Activated naive CD4-positive, alpha-beta T cell (primary cell): ENCODE measurements around the gene KCNJ10.

ENCODE experiments used
- DNase-seq, 4 experiments: peaks; one replicate each; lab custom pipeline; 2025; lab: John Stamatoyannopoulos, UW

Gene KCNJ10

DNA sequence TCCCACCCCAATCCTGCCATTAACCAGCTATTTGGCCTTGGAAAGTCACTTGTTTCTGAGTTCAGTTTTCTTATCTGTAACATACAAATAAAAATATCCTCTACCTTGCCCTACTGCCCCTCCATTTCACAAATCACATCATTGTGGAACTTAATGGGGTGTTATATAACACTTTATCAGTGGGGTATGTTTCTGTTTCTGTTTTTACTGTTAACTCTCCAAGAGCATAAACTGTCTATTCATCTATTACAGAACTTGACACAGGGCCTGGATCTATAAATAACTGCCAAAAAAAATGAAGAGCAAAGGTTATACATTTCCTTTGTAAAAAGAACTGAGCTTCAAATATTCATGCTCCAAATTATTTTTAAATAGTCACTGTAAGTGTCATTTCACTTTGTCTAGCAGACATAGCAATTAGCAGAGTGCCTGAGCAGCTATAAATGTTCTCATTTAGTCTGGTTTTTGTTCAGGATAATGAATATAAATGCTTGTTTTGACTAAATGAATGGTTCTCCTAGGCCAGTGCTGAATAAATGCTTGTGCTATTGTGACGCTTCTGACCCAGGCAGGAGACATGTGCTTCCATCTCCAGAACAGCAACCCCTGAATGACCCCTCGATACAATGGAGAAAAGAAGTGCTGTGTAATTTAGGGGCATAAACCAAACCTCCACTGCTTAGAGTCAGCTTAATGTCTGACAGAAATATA lies 45.6 kb downstream of the KCNJ10 start:
- DNase-seq, result no peak

DNA sequence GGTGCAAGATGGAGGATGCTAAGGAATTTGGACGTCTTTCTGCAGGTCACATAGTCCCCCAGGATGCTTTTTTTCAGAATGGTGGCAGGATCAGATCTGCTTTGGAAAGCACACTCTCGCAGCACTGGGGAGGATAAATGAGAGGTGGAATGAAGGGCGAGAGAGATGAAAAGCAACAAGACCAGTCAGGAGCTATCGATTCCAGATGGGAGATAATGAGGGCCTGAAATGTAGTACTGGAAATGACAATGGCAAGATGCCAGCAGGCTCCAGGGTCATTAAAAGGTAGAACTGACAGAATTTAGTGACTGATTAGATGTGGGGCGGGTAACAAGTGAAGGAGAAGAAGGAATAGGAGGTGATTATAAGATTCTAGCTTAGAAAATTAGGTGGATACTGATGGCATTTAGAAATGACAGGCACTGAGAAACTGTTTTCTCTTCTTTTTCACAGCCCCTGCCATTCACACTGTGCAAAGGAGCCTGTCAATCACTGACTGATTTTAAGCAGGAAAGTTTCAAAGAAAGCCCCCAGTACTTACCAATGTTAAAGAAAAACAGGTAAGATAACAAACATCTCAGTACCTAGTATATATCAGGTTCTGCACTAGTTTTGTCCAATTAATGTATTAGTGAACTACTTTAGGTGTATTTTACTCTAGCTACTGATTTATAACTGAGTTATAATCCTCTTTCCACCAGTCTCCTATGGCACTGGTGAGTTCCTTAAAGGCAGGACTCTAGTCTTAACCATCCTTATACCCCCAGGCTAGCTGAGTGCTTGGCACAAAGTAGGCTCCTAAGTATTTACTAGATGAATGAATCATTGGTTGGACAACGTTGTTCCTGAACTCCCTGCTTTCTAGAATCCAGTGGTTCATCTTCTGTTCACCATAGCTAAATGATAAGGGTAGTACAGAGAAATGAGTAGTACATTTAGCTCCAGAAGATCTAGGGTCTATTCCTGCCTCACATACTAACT lies 47.3 kb downstream of the KCNJ10 start:
- no peak for DNase-seq

DNA sequence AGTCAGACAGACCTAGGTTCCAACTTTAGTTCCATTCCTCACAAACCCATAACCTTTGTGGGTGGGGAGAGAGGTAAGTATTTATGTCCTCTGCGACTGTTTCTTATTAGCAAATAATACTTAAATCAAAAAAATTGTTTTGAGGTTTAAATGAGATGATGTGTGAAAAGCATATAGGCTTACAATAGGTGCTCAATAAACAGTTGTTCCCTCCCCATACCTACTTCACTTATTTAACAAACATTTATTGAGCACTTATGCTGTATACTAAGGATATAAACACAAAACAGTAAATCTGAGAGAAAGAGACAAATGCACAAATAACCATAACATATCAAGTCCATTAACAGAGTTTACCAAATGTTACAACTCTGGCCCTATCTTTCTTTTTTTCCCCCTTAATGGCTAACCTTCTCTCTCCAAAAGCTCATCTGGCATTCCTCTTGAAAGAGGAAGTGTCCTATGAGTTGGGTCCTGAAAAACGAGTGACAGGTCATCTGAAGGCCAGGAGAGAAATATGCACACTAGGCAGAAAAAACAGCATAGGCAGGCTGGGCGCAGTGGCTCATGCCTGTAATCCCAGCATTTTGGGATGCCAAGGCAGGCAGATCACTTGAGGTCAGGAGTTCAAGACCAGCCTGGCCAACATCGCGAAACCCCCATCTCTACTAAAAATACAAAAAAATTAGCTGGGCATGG lies 48.4 kb downstream of the KCNJ10 start:
- DNase-seq, result no peak

DNA sequence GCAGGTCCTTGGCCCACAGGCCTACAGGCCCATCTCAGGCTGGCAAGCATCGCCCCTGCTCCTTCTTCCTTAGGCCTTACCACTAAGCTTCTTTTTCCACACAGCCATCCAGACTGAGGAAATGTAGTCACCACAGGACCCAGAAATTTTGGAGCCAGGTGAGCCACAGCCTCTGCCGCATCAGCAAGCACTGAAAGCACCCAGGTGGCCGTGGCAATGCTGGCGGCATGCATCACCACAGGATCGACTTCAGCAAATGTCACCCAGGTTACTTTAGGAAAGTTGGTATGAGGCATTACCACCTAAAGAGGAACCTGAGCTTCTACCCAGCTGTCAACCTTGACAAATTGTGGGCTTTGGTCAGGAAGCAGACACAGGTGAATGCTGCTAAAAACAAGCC lies 49.8 kb downstream of the KCNJ10 start:
- DNase-seq, result no peak

DNA sequence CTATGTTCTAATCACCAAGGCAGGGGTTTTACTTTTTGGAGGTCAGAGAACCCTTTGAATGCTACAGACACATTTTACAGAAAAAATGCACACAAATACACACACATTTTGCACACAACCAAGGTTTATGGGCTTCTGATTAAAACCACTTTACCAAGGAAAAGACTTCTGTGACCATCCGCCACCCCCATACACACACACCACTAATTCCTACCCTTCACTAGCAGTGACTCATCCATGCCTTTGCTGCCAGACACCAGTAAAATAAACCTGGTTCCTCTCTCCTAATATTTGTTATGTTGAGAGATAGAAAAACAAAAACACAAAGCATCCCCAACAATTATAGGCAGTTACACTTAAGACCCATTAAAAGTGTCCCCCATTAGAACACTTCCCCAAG lies 51.1 kb downstream of the KCNJ10 start:
- no peak for DNase-seq

DNA sequence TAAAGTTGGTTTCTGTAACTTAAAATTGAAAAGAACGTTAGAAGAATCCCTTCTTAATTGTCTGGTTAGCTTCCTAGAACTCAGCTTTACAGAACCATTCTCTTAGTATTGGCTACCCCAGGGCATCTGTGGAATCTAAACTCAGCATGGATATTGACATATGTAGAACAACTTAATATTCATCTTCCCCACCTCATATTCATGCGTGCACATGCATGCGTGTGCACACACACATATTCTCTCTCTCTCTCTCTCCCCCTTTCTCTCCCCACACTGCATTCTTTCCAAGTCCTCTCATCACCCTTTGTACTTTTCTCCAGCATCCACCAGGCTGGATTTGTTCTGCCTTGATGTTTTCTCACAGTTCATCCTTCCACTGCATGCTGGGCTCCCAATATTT lies 51.6 kb downstream of the KCNJ10 start:
- no peak for DNase-seq

DNA sequence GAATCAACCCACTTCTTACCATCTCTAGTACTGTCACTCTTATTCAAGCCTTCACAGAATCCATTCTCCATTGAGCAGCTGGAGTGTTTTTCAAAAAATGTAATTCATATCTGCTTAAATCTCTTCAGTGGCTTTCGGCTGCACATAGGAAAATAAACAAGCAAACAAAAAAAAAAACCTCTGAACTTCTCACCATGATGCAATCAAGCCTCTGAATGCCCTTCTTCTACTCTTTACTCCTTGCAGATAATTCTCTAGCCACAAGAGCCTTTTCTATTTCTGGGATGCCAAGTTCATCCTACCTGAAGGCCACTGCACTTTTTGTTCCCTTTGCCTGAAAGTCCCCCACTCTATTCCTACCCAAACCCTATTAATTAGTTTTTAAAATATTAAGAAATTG lies 52.4 kb downstream of the KCNJ10 start:
- DNase-seq, result no peak

DNA sequence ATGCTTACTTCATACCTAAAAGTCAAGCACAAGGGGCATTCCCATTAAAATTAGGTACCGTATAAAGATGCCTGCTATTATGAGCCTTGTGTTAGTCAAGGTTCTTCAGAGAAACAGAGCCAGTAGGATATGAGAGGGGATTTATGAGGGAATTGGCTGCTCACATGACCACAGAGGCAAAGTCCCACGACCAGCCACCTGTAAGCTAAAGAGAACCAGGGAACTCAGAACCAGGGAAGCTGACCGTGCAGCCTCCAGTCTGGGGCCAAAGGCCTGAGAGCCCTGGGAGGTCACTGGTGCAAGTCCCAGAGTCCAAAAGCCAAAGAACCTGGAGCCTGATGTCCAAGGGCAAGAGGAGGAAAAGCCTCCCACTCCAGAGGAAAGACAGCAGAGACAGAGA lies 58.2 kb downstream of the KCNJ10 start:
- no peak for DNase-seq

DNA sequence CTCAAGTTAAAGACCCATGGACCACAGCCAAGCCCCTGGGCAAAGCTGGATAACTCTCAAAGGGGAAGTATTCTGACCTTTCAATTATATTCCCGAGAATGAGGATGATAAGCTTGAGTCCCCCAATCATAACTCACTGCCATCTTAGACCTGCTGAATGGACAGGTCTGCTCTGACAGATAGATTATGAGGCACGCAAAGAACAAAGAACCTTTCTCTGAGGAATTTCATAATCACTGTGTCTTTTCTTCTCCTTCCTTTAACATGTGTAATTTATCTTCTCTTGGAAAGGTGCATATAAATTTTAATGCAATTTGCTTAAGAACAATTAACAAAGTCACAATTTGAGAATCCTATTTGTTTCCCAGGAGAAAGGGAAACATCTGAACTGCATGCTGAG lies 60.2 kb downstream of the KCNJ10 start:
- DNase-seq, result no peak

DNA sequence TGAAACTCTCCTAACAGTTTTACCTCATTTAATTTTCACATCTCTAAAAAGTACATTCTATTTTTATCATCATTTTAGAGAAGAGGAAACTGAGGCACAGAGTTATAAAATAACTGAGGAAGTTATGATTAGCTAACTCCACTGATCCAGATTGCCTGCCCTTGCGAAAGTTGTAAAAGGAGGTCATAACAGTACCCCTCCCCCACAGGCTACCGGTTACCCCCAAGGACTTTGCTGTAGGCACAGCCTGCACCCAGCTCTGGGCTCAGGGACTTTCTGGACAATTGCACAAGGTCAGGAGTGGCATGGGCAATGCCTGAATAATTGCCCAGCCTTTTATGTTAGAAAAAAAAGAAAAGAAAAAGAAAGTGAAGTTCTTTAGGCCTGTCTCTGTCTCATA lies 60.9 kb downstream of the KCNJ10 start:
- DNase-seq, result no peak

DNA sequence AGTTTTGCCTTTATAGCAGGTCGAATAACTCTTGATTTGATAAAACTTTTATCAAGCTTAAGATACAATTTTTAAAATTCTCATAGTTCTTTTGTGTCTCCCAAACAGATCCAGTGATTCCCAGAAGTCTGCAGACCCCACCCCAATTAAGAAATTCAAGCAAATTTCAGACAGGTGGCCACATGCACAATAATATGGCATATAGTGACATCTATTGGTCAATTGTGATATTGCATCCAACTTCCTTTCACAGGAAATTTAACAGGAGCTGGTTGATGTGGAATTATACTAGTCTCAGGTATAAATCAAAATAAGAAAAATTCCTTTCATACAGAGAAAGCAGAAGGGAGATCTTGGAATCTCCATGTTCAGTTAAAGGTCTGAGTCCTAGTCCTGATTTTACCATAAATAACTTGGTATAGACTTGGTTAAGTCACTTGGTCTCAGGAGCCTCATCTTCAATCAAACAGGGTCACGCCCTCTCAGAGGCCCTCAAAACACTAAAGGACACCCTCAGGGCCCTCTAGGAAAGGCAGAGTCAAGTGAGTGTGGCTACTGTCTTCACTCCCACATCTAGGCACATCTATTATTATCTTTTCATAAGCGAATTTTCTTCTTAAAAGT lies 62.3 kb downstream of the KCNJ10 start:
- no peak for DNase-seq

DNA sequence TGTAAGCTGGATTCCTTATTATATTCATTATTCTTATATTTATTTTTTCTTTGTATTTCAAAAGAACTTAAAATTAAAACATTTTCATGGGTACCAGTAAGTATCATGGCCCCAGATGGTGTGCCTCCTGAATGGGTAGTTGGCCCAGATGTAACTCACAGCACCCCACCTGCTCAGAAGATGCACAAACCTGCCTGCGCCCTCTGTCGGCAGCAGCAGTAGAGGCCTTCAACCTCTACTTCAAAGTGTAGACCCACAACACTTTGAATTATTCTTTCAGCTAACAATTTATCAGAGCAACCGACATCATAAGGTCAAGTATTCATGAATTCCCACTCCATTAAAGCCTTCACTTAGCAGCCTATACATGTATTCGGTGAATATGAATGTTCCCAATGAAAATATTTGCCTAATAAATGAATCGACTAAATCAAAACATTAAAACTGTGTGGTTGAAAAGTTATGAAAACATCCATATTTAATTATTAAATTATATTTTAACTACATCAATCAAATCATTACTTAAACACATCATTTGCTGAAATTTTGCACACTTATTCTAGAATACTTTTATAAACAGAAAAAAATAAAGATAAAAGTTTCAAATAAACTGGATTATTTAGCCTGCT lies 63.5 kb downstream of the KCNJ10 start:
- DNase-seq, result peak; percentile 3 to 65 (median 46)

DNA sequence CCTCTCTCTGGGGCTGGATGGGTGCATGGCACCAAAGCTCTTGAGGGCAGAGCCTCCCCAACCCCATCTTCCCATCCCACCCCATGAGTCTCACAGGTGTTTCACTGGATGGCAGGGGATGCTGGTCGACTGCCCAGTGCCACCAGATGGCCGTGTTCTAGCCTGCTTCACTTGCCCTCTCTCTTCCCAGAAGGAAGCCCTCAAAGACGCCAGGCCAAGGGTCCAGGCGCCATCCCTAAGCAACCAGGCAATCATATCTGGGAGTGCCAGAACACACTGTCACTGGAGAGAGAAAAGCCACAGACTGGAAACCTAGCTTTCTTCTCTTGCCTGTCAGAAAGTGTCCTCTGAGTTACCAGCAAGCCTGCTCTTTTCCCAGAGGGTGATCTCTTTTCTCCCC lies 64.9 kb downstream of the KCNJ10 start:
- DNase-seq, result no peak

DNA sequence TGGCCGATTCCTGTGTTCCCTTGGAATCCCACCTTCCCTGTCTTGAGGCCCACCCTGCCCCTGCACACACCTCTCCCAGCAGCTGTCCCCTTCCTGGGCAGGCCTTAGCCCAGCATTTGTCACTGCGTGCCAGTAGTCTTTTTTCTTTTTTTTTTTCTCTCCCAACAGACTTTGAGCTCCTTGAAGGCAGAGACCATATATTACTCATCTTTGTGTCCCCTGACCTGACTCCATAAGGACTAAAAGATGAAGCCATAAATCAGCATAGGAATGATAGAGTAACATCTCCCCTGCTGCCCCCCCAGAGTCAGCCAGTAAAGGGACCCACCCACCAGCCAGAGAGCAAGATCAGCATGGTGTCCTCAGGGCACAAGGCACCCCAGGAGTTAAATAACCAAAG lies 65.5 kb downstream of the KCNJ10 start:
- no peak for DNase-seq

DNA sequence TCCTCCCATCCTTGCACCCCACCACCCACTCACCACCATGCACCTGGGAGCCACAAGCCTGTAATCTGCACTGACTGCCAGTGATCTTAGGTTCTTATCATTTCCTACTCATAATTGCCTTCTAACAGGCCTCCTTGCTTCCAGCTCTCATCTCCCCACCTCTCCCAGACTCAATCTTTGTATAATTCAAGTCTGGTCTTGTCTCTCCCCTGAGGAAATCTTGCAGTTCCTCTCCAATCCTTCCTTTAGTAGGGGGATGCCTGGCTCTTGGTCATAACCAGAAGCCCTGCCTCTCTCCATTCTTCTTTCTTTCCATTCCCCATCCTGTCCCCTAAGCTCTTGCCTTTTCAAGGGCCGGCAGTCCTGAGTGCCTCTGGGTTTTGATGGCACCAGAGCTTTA lies 66.0 kb downstream of the KCNJ10 start:
- no peak for DNase-seq

DNA sequence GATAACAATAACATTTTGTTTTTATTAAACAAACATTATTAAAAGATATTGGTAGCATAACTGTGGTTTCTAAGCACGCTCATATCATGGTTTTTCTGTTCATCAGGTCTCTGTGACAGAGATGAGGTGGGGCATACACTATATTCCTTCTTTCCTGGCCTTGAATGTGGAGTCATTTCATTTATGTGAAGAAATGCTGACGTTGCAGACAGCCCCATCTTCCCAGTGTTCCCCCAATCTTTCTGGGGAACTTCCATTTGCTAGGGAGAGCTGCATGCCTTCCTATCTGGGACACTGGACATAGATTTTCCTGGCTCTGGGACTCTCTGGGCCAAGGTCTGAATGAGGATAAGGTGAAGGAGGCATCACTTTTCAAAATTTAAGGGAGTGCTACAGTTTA lies 68.5 kb downstream of the KCNJ10 start:
- DNase-seq, result no peak

DNA sequence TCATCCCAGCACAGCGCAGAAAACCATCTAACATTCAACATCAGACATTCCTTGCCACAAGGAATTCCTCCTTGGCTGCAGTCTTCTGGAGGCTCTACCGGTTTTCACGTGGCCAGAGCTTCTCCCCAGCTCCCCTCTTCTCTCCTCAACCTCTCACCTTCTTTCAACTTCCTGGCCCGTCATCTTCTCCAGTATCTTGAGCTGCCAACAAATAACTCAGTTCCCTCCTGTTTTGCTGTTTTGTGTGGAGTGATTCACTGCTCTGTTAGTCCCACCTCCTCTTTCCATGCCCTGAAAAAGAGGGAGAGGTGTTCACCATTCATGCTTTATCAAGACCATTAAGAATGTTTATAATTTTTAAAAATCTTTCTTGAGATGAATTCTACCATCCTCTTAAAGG lies 70.8 kb downstream of the KCNJ10 start:
- DNase-seq, result no peak

DNA sequence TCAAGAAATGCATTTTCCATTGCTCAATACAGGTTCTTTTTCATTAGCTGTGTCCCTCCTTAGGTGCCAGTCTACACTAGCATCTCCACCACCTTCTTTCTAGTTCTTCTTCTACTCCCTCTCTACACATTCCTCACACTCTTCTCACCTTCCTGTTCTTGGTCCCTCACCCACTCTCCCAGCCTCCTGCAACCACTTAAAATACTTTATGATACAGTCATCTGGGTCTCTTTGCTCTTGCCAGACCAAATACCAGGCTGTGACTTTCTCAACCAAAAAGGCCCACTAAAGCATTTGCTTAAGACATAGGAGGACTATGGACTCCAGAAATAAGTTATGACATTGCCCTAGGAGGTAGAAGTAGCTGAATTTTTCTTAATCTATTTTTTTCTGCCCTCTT lies 73.3 kb downstream of the KCNJ10 start:
- no peak for DNase-seq

DNA sequence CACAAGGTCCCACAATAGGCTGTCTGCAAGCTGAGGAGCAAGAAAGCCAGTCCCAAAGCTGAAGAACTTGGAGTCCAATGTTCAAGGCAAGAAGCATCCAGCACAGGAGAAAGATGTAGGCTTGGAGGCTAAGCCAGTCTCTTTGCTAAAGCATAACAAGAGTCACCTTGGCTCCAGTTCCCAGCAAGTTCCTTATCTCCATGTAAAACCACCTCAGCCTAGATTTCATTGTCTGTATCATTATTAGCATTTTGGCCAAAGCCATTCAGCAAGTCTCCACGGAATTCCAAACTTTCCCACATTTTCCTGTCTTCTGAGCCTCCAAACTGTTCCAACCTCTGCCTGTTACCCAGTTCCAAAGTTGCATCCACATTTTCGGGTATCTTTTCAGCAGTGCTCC lies 75.1 kb downstream of the KCNJ10 start:
- no peak for DNase-seq

DNA sequence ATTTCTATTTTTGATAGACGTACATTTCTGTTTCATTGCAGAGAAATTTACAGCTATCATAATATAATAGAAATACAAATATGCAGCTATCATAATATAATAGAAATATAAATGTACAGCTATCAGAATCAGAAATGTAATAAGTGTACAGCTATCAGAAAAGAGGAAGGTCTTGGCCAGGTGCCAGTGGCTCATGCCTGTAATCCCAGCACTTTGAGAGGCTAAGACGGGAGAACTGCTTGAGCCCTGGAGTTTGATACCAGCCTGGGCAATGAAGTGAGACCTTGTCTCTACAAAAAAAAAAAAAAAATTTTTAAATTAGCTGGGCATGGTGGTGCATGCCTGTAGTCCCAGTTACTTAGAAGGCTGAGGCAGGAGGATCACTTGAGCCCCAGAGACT lies 76.0 kb downstream of the KCNJ10 start:
- DNase-seq, result no peak

DNA sequence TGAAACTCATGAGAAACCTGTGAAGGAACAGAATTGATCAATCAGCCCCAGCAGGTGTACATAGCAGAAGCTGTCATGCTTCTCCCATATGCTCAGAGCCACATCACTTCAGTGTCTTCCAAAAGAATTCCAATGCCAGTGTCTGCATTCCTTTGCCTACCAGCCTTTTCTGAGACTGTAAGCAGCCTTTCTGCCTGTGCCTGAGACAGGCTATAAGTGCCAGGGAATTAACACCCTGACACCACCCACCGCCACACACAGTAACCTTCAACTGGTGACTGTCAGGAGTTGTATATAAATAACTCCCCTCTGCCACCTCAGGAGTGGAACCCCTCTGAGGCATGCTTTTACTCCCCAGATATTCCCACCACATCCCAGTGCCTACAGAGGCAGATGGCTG lies 77.8 kb downstream of the KCNJ10 start:
- no peak for DNase-seq

DNA sequence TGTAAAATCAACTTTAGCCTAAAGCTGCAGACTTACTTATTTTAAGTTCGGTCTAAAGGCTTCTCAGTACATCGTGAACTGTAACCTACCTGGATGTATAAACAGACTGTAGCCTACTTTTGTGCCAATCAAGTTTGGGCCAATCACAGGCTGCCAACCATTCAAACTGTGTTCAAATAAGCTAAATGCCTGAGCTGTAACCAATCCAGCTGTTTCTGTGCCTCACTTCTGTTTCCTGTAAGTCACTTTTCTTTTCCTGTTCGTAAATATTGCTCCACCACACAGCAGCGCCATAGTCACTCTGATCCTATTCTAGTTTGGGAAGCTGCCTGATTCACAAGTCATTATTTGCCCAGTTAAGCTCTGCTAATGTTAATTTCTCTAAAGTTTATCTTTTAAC lies 78.4 kb downstream of the KCNJ10 start:
- DNase-seq, result no peak
